OCI-LY3 (cell line): Measurements from ENCODE around the gene VPS54.

Experiments
- EZH2phosphoT487 ChIP-seq: fragments of 200-600 bp; shearing (Covaris generic); IDR thresholded peaks from 2 replicates; pipeline ENCODE4 v1.6.1; 2018; ENCODE audit warnings: antibody characterized with exemption, mixed run types, low read depth
- TF ChIP-seq, protein P1 (sequence below): fragments of 200-600, 300-600 bp; sonication (generic); IDR thresholded peaks from 2 replicates; pipeline ENCODE4 v1.5.1; 2014; ENCODE audit warnings: antibody characterized with exemption, low read length, low read depth

DNA sequence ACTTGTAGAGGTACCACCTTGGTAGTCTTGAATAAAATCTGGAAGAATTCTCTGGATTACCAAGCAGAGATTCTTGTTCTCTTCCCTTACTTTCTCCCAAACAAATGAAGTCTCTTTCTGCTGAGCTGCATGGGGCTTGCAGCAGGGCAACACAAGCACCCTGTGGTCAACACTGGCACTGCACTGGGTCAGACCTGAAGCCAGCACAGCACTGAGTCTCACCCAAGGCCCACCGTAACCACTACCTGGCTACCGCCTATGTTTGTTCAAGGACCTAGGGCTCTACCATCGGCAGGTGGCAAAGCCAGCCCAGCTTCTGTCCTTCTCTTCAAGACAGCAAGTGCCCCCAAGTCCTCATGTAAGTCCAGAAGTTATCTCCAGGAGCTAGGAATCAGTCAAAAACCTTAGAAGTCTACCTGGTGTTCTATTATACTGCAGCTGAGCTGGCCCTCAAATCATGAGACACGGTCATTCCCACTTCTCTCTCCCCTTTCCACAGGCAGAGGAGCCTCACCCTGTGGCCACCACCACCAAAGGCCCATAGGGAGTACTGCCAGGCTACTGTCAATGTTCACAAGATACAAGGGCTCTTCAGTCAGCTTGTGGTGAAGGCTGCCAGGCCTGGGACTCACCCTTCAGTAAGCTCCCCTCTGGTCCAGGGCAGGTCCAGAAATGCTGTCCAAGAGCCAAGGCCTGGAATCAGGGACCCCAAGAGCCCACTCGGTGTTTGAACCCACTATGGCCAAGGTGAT, 18.4 kb downstream of the VPS54 start:
- no peak for TF ChIP-seq EZH2phosphoT487
- TF ChIP-seq, protein P1, sequence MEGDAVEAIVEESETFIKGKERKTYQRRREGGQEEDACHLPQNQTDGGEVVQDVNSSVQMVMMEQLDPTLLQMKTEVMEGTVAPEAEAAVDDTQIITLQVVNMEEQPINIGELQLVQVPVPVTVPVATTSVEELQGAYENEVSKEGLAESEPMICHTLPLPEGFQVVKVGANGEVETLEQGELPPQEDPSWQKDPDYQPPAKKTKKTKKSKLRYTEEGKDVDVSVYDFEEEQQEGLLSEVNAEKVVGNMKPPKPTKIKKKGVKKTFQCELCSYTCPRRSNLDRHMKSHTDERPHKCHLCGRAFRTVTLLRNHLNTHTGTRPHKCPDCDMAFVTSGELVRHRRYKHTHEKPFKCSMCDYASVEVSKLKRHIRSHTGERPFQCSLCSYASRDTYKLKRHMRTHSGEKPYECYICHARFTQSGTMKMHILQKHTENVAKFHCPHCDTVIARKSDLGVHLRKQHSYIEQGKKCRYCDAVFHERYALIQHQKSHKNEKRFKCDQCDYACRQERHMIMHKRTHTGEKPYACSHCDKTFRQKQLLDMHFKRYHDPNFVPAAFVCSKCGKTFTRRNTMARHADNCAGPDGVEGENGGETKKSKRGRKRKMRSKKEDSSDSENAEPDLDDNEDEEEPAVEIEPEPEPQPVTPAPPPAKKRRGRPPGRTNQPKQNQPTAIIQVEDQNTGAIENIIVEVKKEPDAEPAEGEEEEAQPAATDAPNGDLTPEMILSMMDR, result no peak; the same call in 1 of the 2 replicates
